Subcutaneous adipose tissue (tissue), 4 donors: Measurements from ENCODE around the gene PDE6C. TPM values are rescaled to one million over a fixed set of nuclear protein-coding genes. Genes with fewer than 3 reads are reported as not detected.

ENCODE experiments used
- CTCF ChIP-seq: fragments of 450-650 bp; IDR thresholded peaks from one replicate; pipeline ENCODE4 v1.5.1; 2016; ENCODE audit warnings: low read depth, mild to moderate bottlenecking, control low read depth, antibody characterized with exemption, moderate library complexity
- total RNA-seq, 4 donors: library from RNA; depleted of rRNA; stranded (reverse); fragments of >200 nt; gene quantifications; one replicate each; pipeline ENCODE4 v1.1.0, GENCODE V29; 2016

Gene PDE6C
- total RNA-seq, 4 donors from 2014 or later: not detected

GRCh38 chr10:93704451-93704850, 92.1 kb downstream of the PDE6C start:
- TF ChIP-seq CTCF: no peak

- TF ChIP-seq CTCF: no peak
Observed at GRCh38 chr10:93707623-93708022, 95.3 kb downstream of the PDE6C start.

GRCh38 chr10:93710333-93710909, 98.1 kb downstream of the PDE6C start:
- no peak for TF ChIP-seq CTCF

GRCh38 chr10:93711891-93712290, 99.6 kb downstream of the PDE6C start:
- TF ChIP-seq CTCF: no peak

- TF ChIP-seq CTCF: no peak
Observed at GRCh38 chr10:93712593-93712992, 100.3 kb downstream of the PDE6C start.

- no peak for TF ChIP-seq CTCF
Observed at GRCh38 chr10:93715345-93715744, 103.0 kb downstream of the PDE6C start.

Other genes with a start within 250 kb of the PDE6C start
- gene MYOF, start 130.2 kb upstream of the PDE6C start, total RNA-seq: 100 to 1,000 TPM in 2 of 4 donors, 10 to 100 TPM in 2; 46.8 to 139 (median 90.2) TPM
- gene CEP55, start 115.9 kb upstream of the PDE6C start, total RNA-seq: 1 to 10 TPM in 2 of 4 donors, under 1 TPM in 2; 0.19 to 4.2 (median 1.5) TPM
- gene FFAR4, start 45.9 kb upstream of the PDE6C start, total RNA-seq: 1 to 10 TPM; 1.1 to 5.8 (median 1.7) TPM
- 1,000 to 10,000 TPM in 3 of 4 donors, 100 to 1,000 TPM in 1; 628 to 1,485 (median 1,176) TPM for gene RBP4, start 11.3 kb upstream of the PDE6C start, total RNA-seq
- 10 to 100 TPM; 13.1 to 30.3 (median 21.4) TPM for gene FRA10AC1, start 90.1 kb downstream of the PDE6C start, total RNA-seq
- gene LGI1, start 145.4 kb downstream of the PDE6C start, total RNA-seq: under 1 TPM in 2 of 4 donors, not detected in 2; 0.66 to 0.68 TPM